ENCODE measurements around the gene LILRA5.

DNA sequence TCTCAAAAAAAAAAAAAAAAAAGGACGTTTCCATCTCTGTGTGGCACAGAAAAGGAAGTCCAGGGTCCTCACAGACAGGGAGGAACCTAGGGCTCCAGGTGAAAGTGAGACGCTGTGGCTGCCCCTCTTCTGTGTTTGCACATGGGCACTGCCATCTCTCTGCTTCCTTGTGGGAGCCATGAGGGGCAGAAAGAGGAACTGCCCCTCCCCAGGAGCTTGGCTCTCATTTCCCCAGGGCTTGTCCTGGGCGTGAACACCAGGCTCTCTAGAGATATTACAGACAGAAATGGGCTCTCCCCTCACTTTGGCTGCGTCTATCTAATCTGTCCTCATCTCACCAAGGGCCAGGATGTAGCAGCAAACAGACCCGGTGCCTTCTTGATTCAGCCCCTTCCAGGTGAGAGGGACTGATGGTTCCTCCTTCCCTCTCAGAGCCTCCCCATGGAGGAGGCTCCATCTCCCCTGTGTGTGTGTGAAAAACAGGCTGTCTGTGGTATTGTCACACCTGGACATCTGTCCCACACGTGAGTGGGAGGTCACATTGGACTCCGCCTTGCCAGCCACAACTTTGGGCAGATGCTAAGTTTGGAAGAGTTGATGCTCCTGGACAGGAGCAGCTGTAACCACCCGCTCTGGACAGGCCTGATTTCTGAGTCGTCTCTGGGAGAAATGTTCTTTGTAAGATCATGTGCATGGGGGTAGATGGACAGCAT lies 26.8 kb upstream of the LILRA5 start:
- no peak for TF ChIP-seq CTCF (IDR thresholded peaks at IDR 0.05)
- no peak for TF ChIP-seq POLR2AphosphoS5 (IDR thresholded peaks at IDR 0.05)
- TF ChIP-seq POLR2A (IDR thresholded peaks at IDR 0.05): no peak
- no peak for TF ChIP-seq EP300 (IDR thresholded peaks at IDR 0.05)
